HS-5 (cell line): ENCODE data around the gene ATF6B.

Experiments used
- DNase-seq: peaks from one replicate; pipeline ENCODE4 v3.0.0-alpha.2; 2012; ENCODE audit warnings: low read depth

The ATF6B gene

DNA sequence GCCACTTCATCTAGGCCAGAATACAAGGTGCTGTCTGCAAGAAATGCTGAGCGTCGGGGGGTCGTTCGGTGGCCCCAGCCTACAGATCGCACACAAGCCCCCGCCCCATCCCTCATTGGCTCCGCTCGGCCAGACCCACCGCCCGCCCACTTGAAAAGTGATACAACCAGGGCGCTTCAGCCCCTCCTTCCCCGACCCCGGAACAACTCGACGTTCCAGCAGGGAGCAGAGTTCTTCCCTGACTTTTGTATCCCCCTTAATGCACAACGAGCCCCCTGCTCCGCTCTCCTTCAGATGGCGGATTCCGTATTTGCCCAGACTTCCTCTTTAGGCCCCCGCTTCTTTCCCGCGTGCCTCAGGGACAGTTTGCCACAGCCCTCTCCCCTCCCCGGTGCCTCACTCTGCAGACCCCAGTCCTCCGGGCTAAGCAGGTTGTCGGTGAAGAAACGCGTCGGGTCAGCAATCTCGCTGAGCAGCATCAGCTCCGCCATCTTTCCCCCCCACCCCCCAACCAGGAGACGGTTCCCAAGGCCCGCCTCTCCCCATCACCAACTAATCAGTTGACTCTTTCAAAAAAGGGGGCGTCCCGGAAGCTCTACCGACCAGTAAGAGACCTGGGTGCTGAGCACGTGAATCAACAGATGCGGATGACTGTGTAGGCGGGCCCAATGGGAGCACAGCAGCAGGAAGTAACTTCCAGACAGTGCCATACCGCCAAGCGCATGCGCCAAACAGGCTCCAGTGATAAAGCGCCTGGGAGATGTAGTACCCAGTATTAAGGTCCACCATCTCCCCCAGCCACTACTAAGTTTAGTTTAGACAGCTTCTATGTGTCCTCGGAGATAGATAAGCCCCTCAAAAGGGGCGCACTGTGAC is at the start of gene ATF6B:
ATF6B (minus strand) TSS at position 530 of the 876 bp plus-strand sequence; CDS start at position 491, 39 bp downstream.
- peak; percentile 94 for DNase-seq

- DNase-seq: no peak
These were observed 49.2 kb upstream of the ATF6B start for GRCh38 chr6:32177183-32177787.

- DNase-seq: no peak
These were observed 48.6 kb upstream of the ATF6B start for GRCh38 chr6:32176476-32177182.

DNA sequence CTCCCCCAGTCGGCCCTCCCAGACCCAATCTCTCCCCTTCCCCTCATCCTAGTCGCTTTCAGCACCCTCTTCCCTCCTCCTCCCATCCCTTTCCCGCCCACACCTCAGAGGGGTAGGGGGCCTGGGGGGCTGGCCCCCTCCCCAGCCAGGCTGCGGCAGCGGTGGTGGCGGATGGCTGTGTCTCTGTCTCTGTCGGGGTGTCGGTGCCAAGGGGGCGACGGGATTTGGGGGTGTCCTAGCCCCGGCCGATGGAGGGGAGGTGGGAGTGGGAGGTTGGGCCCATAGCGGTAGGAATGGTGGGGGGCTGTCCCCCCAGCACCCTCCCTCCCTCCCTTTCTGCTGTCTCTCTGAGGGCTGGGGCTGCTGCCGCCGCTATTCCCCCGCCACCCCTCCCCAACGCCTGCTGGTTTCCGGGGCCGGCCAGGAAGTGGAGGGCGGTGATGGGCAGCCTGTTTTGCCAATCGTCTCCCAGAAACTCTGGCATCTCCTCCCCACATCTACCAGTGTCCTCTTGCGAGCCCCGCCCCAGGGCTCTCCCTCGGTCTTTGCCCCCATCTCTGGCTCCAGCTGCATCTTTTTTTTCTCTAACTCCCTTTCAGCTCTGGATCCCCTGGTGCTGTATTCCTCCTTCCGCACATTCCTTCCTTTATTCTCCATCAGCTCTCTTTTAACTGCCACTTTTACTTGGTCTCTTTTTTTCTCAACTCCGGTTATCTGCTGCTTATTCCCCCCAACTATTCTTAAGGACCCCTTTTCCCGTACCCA is 47.8 kb upstream of the ATF6B start, which contains the start of gene AGPAT1:
AGPAT1 (minus strand) TSS at position 374 of the 765 bp plus-strand sequence. CDS start 4,588 bp downstream, outside the sequence.
- DNase-seq: peak; percentile 86

DNA sequence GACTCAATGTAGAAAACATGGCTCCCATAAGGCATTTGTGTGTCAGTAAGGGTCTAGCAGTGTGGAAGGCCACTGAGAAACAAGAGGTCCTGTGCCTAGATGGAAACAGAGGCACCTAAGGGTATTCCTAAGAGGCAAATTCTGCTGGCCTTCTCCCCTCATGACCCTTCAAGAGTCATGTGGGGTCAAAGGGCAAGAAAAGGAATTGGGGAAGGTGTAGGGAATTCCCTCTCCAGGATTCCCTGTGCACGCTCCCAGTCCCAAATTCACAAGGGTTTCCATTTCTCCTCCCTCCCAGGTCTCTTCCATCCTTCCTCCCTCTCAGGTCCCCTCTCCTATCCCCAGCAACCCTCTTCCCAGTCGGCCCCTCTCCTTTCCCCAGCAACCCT is 47.3 kb upstream of the ATF6B start:
- no peak for DNase-seq

GRCh38 chr6:32174416-32174815 is 46.4 kb upstream of the ATF6B start:
- DNase-seq: no peak

GRCh38 chr6:32173051-32173727 is 45.1 kb upstream of the ATF6B start:
- no peak for DNase-seq

GRCh38 chr6:32171234-32171633 is 43.2 kb upstream of the ATF6B start:
- no peak for DNase-seq

DNA sequence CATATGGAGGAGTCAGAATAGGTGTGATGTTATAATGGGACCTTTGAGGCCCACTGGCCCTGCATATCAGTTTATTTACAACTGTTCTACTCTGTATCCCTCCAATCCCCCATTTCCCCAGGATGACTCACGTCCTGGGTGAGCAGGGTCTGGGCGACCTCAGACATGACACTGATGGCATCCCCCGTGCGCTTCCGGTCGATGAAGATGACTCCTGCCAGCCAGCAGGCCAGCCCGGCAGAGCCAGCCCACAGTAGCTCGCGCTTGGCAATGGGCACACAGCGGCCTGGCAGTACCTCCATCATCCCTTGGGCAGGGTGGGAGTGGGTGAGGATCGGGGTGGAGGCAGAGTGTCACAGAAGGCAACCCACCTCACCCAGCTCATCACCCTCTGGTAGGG is 42.2 kb upstream of the ATF6B start:
- DNase-seq: no peak

GRCh38 chr6:32168807-32169591 is 41.0 kb upstream of the ATF6B start:
- no peak for DNase-seq

GRCh38 chr6:32168350-32168749 is 40.3 kb upstream of the ATF6B start:
- no peak for DNase-seq

DNA sequence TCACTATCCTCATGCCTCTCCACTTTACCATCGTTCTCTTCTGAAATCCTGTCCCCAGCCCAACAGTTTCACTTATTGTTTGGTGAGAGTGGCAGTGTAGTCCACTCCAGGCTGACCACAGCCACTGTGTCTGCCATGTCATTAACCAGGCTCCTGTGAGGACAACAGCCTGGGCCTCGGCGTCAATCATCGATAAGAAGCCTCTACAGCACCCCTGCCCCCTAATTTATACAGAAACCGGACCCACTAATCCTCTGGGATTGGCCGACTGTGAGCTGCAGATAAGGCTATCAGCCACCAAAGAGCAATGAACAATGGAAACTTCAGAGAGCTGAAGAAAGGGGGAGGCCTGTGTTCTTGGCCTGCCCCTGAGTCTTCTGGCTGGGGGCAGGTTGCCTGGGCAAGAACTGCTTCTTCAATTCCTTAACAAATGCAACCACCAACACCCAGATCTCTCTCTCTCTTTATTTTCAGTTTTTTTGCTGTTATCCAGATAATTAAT is 39.8 kb upstream of the ATF6B start:
- no peak for DNase-seq

DNA sequence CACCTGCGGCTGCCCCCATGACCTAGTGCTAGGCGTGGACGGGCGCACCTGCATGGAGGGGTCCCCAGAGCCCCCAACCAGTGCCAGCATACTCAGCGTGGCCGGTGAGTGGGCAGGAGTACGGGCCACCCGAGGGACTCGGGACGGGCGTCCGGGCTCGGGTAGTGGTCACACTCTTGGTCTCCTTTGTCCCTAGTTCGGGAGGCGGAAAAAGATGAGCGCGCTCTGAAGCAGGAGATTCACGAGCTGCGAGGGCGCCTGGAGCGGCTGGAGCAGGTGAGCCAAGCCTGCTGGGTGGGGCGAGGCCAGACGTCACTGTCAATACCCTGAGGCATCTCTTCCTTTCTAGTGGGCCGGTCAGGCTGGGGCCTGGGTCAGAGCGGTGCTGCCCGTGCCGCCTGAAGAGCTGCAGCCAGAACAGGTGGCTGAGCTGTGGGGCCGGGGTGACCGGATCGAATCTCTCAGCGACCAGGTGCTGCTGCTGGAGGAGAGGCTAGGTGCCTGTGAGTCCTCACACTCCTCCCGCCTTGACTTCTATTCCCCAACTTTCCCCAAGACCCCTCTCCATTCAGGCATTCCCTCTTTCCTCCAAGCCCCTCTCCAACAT is 39.2 kb upstream of the ATF6B start:
- DNase-seq: no peak

- DNase-seq: no peak
These were observed 38.5 kb upstream of the ATF6B start for GRCh38 chr6:32166411-32167061.

DNA sequence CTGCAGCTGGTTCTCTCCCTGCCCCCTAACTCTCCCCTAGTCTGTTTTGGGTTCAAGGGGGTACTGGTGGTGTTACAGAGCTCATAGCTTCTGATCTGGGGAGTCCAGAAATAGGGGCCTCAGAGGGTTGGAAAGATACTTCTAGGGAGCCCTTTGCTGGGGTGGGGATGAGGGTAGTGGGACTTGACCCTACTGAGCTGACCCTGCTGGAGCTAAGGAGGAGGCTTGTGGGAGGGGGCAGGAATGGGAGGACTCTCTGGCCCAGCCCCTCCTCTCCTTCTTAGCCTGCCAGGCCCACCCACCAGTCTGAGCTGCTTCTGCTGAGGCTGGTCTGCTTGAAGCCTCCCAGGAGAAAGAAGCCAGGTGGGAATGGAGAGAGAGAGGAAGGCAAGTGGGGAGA is 36.2 kb upstream of the ATF6B start, which contains the start of gene EGFL8:
EGFL8 (plus strand) TSS at position 301 of the 400 bp plus-strand sequence. CDS start 1,571 bp downstream, outside the sequence.
- no peak for DNase-seq

GRCh38 chr6:32163559-32164258 is 35.7 kb upstream of the ATF6B start:
- no peak for DNase-seq

GRCh38 chr6:32158052-32158451 is 30.0 kb upstream of the ATF6B start:
- no peak for DNase-seq

- DNase-seq: no peak
These were observed 28.8 kb upstream of the ATF6B start for GRCh38 chr6:32156891-32157290.
